ENCODE measurements around the gene IFRD1.

The IFRD1 gene

GRCh38 chr7:112470194-112470593, 19.9 kb downstream of the IFRD1 start:
- H3K9ac ChIP-seq (ENCODE audit: low read depth, low read length, poor library complexity, severe bottlenecking): no peak overlapping the region
- no peaks in the 10 kb centered on the region for H3K4me1 ChIP-seq (ENCODE audit: insufficient read depth, low read length, poor library complexity, severe bottlenecking)
- H3K36me3 ChIP-seq (ENCODE audit: insufficient read depth, low read length): peaks cover 80% of the 10 kb centered on the region
- H3F3A ChIP-seq (ENCODE audit: low read depth): no peaks in the 10 kb centered on the region
- no peak overlapping the region for H2AFZ ChIP-seq (ENCODE audit: low read length)
- no peaks in the 10 kb centered on the region for H3K9me3 ChIP-seq (ENCODE audit: insufficient read depth, low read depth, low read length)
- H3K4me2 ChIP-seq (ENCODE audit: low read depth, low read length, poor library complexity, severe bottlenecking): no peak overlapping the region
- no peak overlapping the region for H3K4me3 ChIP-seq (ENCODE audit: low read length, poor library complexity, severe bottlenecking)
- H3K27me3 ChIP-seq (ENCODE audit: insufficient read depth, low read length, poor library complexity, severe bottlenecking): no peaks in the 10 kb centered on the region
- peaks cover 9% of the 10 kb centered on the region for H4K20me1 ChIP-seq (ENCODE audit: insufficient read depth, low read length, poor library complexity, severe bottlenecking)
- no peak for TF ChIP-seq CTCF (conservative IDR thresholded peaks at IDR 0.05; ENCODE audit: low read length)
- TF ChIP-seq EZH2phosphoT487 (IDR thresholded peaks at IDR 0.05; ENCODE audit: borderline replicate concordance): no peak
- H3K9me2 ChIP-seq (replicated peaks; ENCODE audit: low read depth, low read length): no peaks in the 10 kb centered on the region
- no peaks in the 10 kb centered on the region for H3K79me2 ChIP-seq (ENCODE audit: insufficient read depth, low read length)

- Histone ChIP-seq H3K27me3 (ENCODE audit: insufficient read depth, low read length, poor library complexity, severe bottlenecking) (no peaks in the 10 kb centered on the region), H3K9me3 (ENCODE audit: insufficient read depth, low read depth, low read length) (no peaks in the 10 kb centered on the region), H3K9me2 (replicated peaks; ENCODE audit: low read depth, low read length) (no peaks in the 10 kb centered on the region), H2AFZ (ENCODE audit: low read length) (no peak overlapping the region), H3K4me1 (ENCODE audit: insufficient read depth, low read length, poor library complexity, severe bottlenecking) (no peaks in the 10 kb centered on the region), H3K4me3 (ENCODE audit: low read length, poor library complexity, severe bottlenecking) (no peak overlapping the region), H4K20me1 (ENCODE audit: insufficient read depth, low read length, poor library complexity, severe bottlenecking) (no peaks in the 10 kb centered on the region), H3K79me2 (ENCODE audit: insufficient read depth, low read length) (no peaks in the 10 kb centered on the region), H3K9ac (ENCODE audit: low read depth, low read length, poor library complexity, severe bottlenecking) (no peak overlapping the region), H3K36me3 (ENCODE audit: insufficient read depth, low read length) (peaks cover 43% of the 10 kb centered on the region), H3K4me2 (ENCODE audit: low read depth, low read length, poor library complexity, severe bottlenecking) (no peak overlapping the region), H3F3A (ENCODE audit: low read depth) (no peaks in the 10 kb centered on the region)
- TF ChIP-seq CTCF (conservative IDR thresholded peaks at IDR 0.05; ENCODE audit: low read length): no peak
- TF ChIP-seq EZH2phosphoT487 (IDR thresholded peaks at IDR 0.05; ENCODE audit: borderline replicate concordance): no peak
Measured at GRCh38 chr7:112476390-112477052, 26.3 kb downstream of the IFRD1 start.

- H4K20me1 ChIP-seq (ENCODE audit: insufficient read depth, low read length, poor library complexity, severe bottlenecking): no peaks in the 10 kb centered on the region
- TF ChIP-seq CTCF (conservative IDR thresholded peaks at IDR 0.05; ENCODE audit: low read length): no peak
- TF ChIP-seq EZH2phosphoT487 (IDR thresholded peaks at IDR 0.05; ENCODE audit: borderline replicate concordance): no peak
- H3K79me2 ChIP-seq (ENCODE audit: insufficient read depth, low read length): no peaks in the 10 kb centered on the region
- no peaks in the 10 kb centered on the region for H3F3A ChIP-seq (ENCODE audit: low read depth)
- no peaks in the 10 kb centered on the region for H3K27me3 ChIP-seq (ENCODE audit: insufficient read depth, low read length, poor library complexity, severe bottlenecking)
- H3K36me3 ChIP-seq (ENCODE audit: insufficient read depth, low read length): peaks cover 6% of the 10 kb centered on the region; the same call in 1 of the 2 replicates
- H3K9ac ChIP-seq (ENCODE audit: low read depth, low read length, poor library complexity, severe bottlenecking): no peak overlapping the region
- no peaks in the 10 kb centered on the region for H3K9me3 ChIP-seq (ENCODE audit: insufficient read depth, low read depth, low read length)
- H3K4me3 ChIP-seq (ENCODE audit: low read length, poor library complexity, severe bottlenecking): no peak overlapping the region
- H2AFZ ChIP-seq (ENCODE audit: low read length): no peak overlapping the region
- peaks cover 6% of the 10 kb centered on the region for H3K4me1 ChIP-seq (ENCODE audit: insufficient read depth, low read length, poor library complexity, severe bottlenecking)
- H3K9me2 ChIP-seq (replicated peaks; ENCODE audit: low read depth, low read length): no peaks in the 10 kb centered on the region
- no peak overlapping the region for H3K4me2 ChIP-seq (ENCODE audit: low read depth, low read length, poor library complexity, severe bottlenecking)
Measured at GRCh38 chr7:112481121-112481736, 31.0 kb downstream of the IFRD1 start.

All from Loucy (cell line).